Kidney (tissue), 14 donors: ENCODE measurements around the gene CCDC12. TPM values are rescaled to one million over a fixed set of nuclear protein-coding genes. Genes with fewer than 3 reads are reported as not detected.

Experiments used
- DNase-seq, 5 donors: peaks; one replicate each; pipeline ENCODE4 v3.0.0-alpha.2; 2013 to 2020
- FAIRE-seq: peaks from 2 replicates; lab custom pipeline; 2012; peaks lifted over from hg19 to GRCh38; lab: Jason Lieb, UNC
- H3K27ac ChIP-seq, 2 donors: one replicate each; pipeline ENCODE4 v1.7.0; 2013; ENCODE audit warnings: low read depth in 2 of 2, low read length in 2 of 2, inconsistent platforms in 1 of 2
- H3K27me3 ChIP-seq: one replicate; pipeline ENCODE4 v1.7.1; 2013; ENCODE audit warnings: low read length, inconsistent platforms; ENCODE audit not compliant: control insufficient read depth, insufficient read depth
- H3K36me3 ChIP-seq, 3 donors: one replicate each; pipeline versions ENCODE4 v1.7.0 to v1.7.1; 2013; ENCODE audit warnings: low read length in 3 of 3, control low read depth in 1 of 3, inconsistent platforms in 1 of 3; ENCODE audit not compliant: insufficient read depth in 3 of 3, control insufficient read depth in 2 of 3
- H3K4me1 ChIP-seq, 3 donors: one replicate each; pipeline versions ENCODE4 v1.7.0 to v1.7.1; 2013; ENCODE audit warnings: low read length in 3 of 3, inconsistent platforms in 1 of 3, low read depth in 1 of 3; ENCODE audit not compliant: control insufficient read depth in 2 of 3, insufficient read depth in 2 of 3
- H3K4me3 ChIP-seq, 3 donors: one replicate each; pipeline versions ENCODE4 v1.7.0 to v1.8.1; 2013; ENCODE audit warnings: low read length in 3 of 3, control low read depth in 1 of 3, inconsistent platforms in 1 of 3
- H3K9ac ChIP-seq, 3 donors: one replicate each; pipeline versions ENCODE4 v1.7.0 to v1.7.1; 2013; ENCODE audit warnings: low read length in 3 of 3, control low read depth in 1 of 3, inconsistent platforms in 1 of 3
- H3K9me3 ChIP-seq, 3 donors: one replicate each; pipeline versions ENCODE4 v1.7.0 to v1.7.1; 2013; ENCODE audit warnings: low read length in 3 of 3, control low read depth in 1 of 3, inconsistent platforms in 1 of 3; ENCODE audit not compliant: control insufficient read depth in 2 of 3, insufficient read depth in 1 of 3
- intact Hi-C: fragments of 100-400 bp; cut with DNase I; formaldehyde crosslinking; loops from one replicate; pipeline ENCODE4 v1.11.1; 2022
- polyA plus RNA-seq: library from polyadenylated mRNA; stranded (reverse); fragments of 350-450 nt; fragmentation: Illumina TruSeq; extraction: RNeasy Lipid Tissue Mini Kit (QIAGEN cat#74804); gene quantifications from one replicate; pipeline ENCODE4 v1.2.3, GENCODE V29; 2014; ENCODE audit warnings: low read depth, low replicate concordance; ENCODE audit not compliant: insufficient read depth
- total RNA-seq: library from RNA; stranded (reverse); fragmentation: NEBNext Ultra II Directional; extraction: Animal tissue kit (Norgen Biotek cat#: 25700); gene quantifications from one replicate; pipeline ENCODE4 v1.2.1, GENCODE V29; 2021
- TF ChIP-seq, protein P1 (sequence below): IDR thresholded peaks from 3 replicates; pipeline ENCODE4 v1.5.1; 2012; ENCODE audit warnings: mild to moderate bottlenecking, moderate library complexity, borderline replicate concordance; ENCODE audit not compliant: insufficient read depth; ENCODE audit errors: extremely low read depth
- donor health status: control.
- donor health status: control.
- donor health status: control.
- donor health status: control.
- donor health status: control.
- donor health status: DM: yes; HTN: yes; CAD: no.
- donor health status: Normal renal cell carcinoma (clear cell type).

CCDC12 gene
- total and polyA plus RNA-seq, 2 donors from 2014 or later = 59.7 to 85.6 TPM

DNA sequence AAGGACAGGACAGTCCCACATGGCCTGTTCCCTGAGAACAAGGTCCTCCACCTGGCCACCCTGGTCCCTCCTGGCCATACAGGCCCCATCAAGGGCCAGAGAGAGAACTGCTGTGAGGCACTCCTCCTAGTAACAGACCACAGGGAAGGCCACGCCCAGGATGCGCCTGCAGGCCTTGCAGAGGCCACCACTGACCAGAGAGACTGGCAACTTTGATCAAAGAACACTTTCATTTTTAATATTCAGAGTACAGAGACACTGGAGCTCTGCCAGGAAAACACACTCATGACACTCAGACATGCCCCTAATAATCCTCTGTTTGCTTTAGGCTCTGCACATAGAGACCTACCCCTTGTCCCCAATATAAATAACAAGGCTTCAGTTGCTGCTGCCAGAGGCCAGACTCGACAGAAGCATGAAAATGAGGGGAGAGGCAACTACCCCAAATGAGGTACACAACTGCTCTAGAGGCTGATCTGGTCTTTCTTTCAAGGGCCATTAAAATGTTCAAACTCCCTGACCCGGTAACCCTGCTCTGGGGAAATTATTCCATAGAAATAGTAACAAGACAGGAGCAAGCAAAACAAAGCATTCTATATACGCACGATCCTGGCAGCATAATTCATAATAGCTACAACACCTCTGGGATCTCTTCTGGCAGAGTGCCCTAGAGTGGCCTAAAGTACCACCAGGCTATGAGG, 44.8 kb downstream of the CCDC12 start:
- FAIRE-seq = no peak
- TF ChIP-seq, protein P1, sequence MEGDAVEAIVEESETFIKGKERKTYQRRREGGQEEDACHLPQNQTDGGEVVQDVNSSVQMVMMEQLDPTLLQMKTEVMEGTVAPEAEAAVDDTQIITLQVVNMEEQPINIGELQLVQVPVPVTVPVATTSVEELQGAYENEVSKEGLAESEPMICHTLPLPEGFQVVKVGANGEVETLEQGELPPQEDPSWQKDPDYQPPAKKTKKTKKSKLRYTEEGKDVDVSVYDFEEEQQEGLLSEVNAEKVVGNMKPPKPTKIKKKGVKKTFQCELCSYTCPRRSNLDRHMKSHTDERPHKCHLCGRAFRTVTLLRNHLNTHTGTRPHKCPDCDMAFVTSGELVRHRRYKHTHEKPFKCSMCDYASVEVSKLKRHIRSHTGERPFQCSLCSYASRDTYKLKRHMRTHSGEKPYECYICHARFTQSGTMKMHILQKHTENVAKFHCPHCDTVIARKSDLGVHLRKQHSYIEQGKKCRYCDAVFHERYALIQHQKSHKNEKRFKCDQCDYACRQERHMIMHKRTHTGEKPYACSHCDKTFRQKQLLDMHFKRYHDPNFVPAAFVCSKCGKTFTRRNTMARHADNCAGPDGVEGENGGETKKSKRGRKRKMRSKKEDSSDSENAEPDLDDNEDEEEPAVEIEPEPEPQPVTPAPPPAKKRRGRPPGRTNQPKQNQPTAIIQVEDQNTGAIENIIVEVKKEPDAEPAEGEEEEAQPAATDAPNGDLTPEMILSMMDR = no peak
- peak in 2 of 5 donors; percentile 49 to 88 for DNase-seq

DNA sequence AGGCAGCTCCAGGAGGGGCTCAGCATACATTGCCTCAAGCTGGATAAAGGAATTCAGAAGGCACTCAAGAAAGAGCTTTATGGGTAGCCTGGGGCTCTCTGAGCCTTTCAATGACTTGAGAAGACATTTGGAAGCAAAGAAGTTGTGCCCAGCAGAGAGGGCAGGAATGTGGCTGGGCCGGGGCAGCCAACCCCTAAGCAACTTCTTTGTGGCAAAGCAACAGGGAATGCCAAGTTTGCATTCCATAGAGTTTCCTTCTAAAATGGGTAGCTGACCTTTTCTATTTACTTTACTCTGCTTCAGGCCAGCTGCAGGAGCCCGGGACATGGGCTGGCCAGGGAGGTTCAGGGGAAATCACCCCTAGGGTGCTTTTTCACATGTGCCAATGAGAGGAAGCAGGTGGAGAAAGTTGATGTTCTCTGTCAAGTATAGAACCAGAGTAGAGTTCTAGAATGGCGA, 45.6 kb downstream of the CCDC12 start:
- intact Hi-C loops = no loop called here

More for the DNA sequence above, 44.8 kb downstream of the CCDC12 start:
- Histone ChIP-seq H3K27ac (peak overlapping the region; percentile 83 to 87), H3K4me3 (no peak overlapping the region), H3K27me3 (no peaks in the 10 kb centered on the region), H3K9me3 (no peaks in the 10 kb centered on the region), H3K36me3 (peaks cover 0 to 4% (median 0%) of the 10 kb centered on the region in 3 donors), H3K9ac (peak overlapping the region in 2 of 3 donors; percentile 2 to 4), H3K4me1 (peaks cover 0 to 79% (median 75%) of the 10 kb centered on the region in 3 donors)
- intact Hi-C loops = no loop called here

DNA sequence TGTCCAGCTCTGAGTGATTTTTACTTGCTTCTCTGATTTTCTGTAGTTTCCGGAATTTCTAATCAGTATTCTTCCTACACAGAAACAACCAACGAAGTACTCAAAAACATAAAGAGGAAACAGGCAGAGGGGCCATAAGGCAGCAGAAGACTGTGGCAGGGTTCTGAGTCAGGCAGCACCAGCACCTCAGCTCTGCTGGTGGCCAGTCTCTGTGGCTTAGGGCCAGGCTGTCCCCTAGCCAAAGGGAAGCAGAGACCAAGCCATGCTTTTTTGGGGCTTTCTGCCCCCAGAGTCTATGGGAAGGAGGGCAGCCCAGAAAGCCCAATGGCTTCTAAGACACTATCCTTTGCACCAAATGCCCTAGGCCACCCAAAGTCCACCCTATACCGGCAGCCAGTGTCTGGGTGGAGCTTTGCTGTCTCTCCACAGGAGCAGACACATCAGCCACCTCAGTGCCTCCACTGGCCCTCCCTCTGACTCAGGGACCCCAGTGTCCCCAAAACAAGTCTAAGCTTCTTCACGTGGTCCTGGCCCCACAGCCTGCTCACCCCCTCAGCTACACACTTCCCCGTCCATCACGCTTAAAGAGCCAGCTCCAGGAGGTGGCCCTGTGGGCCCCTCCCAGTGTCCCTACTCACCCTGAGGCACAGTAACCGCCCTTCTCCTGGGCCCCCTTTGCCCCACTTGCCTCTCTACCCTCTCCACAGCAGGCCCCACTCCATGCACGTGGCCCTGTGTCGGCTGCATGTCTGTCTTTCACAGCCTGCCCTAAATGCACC, 46.2 kb downstream of the CCDC12 start:
- intact Hi-C loops = no loop called here
- TF ChIP-seq, protein P1 = no peak
- Histone ChIP-seq H3K9ac (peak overlapping the region in 1 of 3 donors; percentile 72), H3K4me3 (no peak overlapping the region), H3K27me3 (no peaks in the 10 kb centered on the region), H3K36me3 (peaks cover 0 to 4% (median 3%) of the 10 kb centered on the region in 3 donors), H3K27ac (peak overlapping the region; percentile 83 to 87), H3K4me1 (peaks cover 0 to 74% (median 70%) of the 10 kb centered on the region in 3 donors), H3K9me3 (no peaks in the 10 kb centered on the region)
- DNase-seq = peak in 1 of 5 donors; percentile 81
- no peak for FAIRE-seq

More for the DNA sequence above, 45.6 kb downstream of the CCDC12 start:
- Histone ChIP-seq H3K4me3 (no peak overlapping the region), H3K9me3 (no peaks in the 10 kb centered on the region), H3K4me1 (peaks cover 0 to 77% (median 75%) of the 10 kb centered on the region in 3 donors), H3K27me3 (no peaks in the 10 kb centered on the region), H3K9ac (peak overlapping the region in 1 of 3 donors; percentile 72), H3K36me3 (peaks cover 0 to 2% (median 0%) of the 10 kb centered on the region in 3 donors), H3K27ac (peak overlapping the region; percentile 83 to 87)
- TF ChIP-seq, protein P1 = no peak
- FAIRE-seq = no peak
- peak in 1 of 5 donors; percentile 71 for DNase-seq
